GM12875 (cell line): ENCODE results near the gene KMT2D.

Experiments
- H3K4me3 ChIP-seq: one replicate; pipeline ENCODE4 v1.5.1; 2011; ENCODE audit warnings: low read depth, low read length, control low read depth
- TF ChIP-seq, protein P1 (sequence below): IDR thresholded peaks from 2 replicates; pipeline ENCODE4 v1.5.1; 2011; ENCODE audit warnings: low read depth, mild to moderate bottlenecking, control low read depth, inconsistent platforms, low read length, moderate library complexity, borderline replicate concordance; ENCODE audit not compliant: insufficient read depth

Gene KMT2D

DNA sequence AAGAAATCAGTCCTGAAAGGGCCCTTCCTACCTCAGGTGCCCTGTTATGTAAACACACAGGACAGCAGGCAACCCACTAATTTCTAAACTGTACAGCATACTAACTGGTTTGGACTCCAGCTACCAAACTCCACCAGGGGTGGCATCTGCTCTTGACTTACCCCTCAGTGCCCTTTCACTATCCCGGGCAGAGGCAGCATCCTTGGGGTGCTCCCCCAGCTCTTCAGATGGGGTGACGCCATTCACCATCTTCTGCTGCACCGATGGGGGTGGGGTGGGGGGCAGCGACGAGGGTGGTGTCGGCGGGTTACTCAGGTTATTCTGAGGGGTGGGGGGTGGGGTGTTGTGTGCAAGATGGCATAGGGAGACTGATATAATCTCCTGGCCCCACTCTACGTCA, 30.5 kb downstream of the KMT2D start:
- H3K4me3 ChIP-seq: no peak overlapping the region

DNA sequence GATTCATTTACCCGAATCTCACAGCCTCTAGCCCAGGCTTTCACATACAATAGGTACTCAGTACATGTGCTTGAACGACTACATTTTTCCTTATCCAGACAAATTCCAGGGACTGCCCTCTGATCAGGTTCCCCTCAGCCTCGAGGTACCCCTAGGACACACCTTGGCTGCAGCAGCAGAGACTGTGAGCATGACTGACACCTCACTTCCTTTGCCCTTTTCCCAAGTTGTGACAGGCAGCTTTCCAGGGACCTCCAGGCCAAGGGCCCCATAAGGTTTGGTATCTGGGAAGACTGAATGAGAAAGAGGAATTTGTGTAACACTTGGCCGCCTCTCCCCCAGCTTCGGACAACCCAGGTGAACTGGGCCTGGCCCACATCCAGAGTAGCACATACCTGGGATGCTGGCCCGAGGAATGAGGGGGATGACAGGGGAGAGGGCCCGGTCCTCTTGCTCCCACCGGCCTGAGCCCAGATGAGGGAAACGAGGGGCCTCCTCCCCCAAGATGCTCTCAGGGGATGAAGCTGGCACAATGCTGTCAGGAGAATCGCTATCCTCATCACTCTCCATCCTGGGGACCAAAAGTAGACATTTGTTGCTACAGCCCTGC, 31.8 kb downstream of the KMT2D start:
- TF ChIP-seq, protein P1, sequence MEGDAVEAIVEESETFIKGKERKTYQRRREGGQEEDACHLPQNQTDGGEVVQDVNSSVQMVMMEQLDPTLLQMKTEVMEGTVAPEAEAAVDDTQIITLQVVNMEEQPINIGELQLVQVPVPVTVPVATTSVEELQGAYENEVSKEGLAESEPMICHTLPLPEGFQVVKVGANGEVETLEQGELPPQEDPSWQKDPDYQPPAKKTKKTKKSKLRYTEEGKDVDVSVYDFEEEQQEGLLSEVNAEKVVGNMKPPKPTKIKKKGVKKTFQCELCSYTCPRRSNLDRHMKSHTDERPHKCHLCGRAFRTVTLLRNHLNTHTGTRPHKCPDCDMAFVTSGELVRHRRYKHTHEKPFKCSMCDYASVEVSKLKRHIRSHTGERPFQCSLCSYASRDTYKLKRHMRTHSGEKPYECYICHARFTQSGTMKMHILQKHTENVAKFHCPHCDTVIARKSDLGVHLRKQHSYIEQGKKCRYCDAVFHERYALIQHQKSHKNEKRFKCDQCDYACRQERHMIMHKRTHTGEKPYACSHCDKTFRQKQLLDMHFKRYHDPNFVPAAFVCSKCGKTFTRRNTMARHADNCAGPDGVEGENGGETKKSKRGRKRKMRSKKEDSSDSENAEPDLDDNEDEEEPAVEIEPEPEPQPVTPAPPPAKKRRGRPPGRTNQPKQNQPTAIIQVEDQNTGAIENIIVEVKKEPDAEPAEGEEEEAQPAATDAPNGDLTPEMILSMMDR: no peak
- no peak overlapping the region for H3K4me3 ChIP-seq

More for the DNA sequence above, 30.5 kb downstream of the KMT2D start:
- TF ChIP-seq, protein P1: no peak

DNA sequence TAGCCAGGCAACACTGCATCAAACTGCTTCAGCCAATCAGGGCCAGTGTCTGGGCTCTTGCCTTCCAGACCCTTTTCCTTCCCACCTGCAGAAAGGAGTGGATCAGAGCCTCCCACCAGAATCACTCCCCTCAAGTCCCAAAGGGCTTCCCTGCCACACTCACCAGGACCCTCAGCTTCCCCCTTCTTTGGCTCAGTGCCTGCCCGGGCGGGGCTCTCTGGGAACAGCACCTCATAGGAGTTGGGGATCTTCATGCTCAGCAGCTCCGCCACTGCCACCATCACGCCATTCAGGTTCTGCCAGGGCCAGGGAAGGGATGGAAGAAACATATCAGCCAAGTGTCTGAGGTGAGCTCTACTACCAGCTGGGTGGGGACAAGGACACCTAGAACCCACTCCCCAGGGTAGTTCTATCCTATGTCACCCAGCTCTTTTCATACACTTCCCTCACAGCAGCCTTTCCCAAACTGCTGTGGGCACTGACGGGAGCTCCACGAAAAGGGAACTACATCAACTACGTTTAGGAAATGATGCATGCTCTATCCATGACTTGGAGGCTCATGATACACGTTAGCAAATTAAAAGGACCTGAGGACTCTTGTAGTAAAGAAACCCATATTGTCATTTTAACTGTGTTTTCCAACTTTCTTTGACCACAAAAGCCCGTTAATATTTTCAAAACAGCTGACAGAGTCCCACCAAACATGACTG, 32.6 kb downstream of the KMT2D start:
- TF ChIP-seq, protein P1: no peak

DNA sequence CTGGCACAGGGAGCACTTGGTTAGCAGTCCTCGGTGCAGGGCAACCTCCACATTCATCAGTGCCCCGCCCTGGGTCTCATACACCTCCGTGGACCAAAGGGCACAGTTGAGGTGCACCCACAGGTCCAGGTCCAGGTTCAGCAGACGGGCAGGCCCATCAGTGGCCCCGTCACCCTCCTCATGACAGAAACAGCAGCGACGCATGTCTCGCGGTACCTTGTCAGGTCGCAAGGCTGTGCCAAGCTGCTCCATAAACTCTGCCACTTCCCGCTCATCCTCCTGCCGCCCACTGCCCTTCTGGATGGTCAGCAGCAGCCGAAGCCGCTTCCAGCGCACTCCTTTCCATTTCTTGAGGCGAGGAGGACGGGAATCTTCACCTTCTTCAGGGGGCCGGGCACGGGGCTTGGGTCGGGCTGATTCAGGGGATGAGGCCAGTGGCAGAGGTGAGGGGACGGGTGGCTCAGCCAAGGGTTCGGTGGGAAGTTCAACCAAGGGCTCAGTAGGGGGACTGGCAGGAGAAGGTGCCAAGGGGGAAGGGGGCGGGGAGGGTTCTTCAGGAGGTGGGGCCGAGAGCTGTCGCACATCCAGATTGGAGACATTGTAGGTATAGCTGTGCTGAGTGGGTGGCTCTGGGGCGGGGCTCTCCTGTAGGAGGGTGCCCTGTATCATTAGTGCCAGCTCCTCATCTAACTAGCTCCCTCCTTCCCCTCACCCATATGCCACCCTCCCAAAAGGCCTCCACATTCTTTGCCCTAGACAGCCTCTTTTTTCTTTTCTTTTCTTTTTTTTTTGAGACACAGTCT, 33.7 kb downstream of the KMT2D start:
- TF ChIP-seq, protein P1: no peak
- no peak overlapping the region for H3K4me3 ChIP-seq

More for the DNA sequence above, 32.6 kb downstream of the KMT2D start:
- no peak overlapping the region for H3K4me3 ChIP-seq

DNA sequence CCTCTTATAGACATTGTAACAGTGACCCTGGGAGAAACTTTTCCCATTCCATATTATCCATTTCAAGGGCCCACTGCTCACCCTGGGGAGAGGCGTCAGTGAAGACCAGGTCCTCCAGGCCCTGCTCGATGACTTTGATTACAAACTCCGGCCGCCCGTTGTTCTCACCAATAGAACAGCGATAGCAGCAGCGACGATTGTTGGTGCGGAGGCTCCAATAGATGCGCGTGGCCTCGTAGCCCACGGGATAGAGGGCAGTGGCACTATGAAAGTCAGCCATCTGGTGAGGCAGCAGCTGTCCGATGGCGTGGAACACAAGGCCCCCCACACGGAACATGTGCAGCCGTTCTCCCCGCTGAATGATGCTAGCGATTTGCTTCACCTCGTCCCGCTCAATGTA, 34.5 kb downstream of the KMT2D start:
- TF ChIP-seq, protein P1: no peak

DNA sequence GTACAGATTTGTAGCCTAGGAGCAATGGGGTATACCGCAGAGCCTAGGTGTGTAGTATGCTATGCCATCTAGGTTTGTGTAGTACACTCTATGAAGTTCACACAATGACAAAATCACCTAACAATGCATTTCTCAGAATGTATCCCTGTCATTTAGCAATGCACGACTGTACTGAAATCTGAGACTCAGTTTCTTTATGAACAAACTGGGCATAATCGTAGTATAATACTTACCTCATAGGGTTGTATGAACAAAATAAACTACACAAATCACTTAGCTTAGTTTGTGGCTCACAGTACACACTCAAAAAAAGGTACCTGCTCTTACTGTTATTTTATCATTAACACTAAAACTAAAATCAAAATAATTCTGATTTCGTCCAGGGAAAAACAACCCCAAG, 35.1 kb downstream of the KMT2D start:
- no peak overlapping the region for H3K4me3 ChIP-seq
- TF ChIP-seq, protein P1: no peak

More for the DNA sequence above, 34.5 kb downstream of the KMT2D start:
- no peak overlapping the region for H3K4me3 ChIP-seq
